HCT116 (cell line): ENCODE results near the gene DENND1A. TPM values are rescaled to one million over a fixed set of nuclear protein-coding genes. Genes with fewer than 3 reads are reported as not detected.

Experiments
- ATAC-seq: fragments of 200-7000 bp; cut with Tn5 transposase; 2 replicates; pipeline ENCODE4 v1.9.1; 2020; ENCODE audit warnings: mild to moderate bottlenecking, moderate library complexity
- BruUV-seq: library from RNA; stranded (reverse); fragments of 400-500 nt; replicated peaks from 2 replicates; lab custom pipeline; 2021; lab: Mats Ljungman, UMichigan
- CTCF ChIA-PET: fragments of 300-600 bp; sonication (Branson Sonifier 250); formaldehyde crosslinking; loops from one replicate; lab custom pipeline; 2021; ENCODE audit warnings: antibody characterized with exemption; lab: Charles Lee
- POLR2A ChIA-PET: fragments of 300-600, 350-600 bp; sonication (Branson Sonifier 250); formaldehyde crosslinking; loops from one replicate; lab custom pipeline; 2021; ENCODE audit warnings: antibody characterized with exemption; lab: Charles Lee
- RAD21 ChIA-PET, 2 experiments: fragments of 300-600 bp; sonication (Branson Sonifier 250); formaldehyde crosslinking; loops; one replicate each; lab custom pipeline; 2023; ENCODE audit warnings: low total read pairs in 2 of 2; ENCODE audit not compliant: uncharacterized antibody in 2 of 2, unreplicated experiment in 2 of 2, low non-redundant PET in 1 of 2; lab: Charles Lee
- DNase-seq: peaks from one replicate; pipeline ENCODE4 v3.0.0-alpha.2; 2010; ENCODE audit warnings: low read depth, low spot score
- H2AFZ ChIP-seq: fragments of 200-600 bp; shearing (Covaris generic), sonication (generic); 2 replicates; pipeline ENCODE4 v1.6.1; 2017; ENCODE audit warnings: low read depth, mixed run types, mixed read lengths, antibody characterized with exemption, low read length; ENCODE audit not compliant: poor library complexity, severe bottlenecking
- H3K27ac ChIP-seq: 2 replicates; pipeline ENCODE4 v1.5.1; 2012; ENCODE audit warnings: low read depth, low read length
- H3K27me3 ChIP-seq: fragments of 200-600 bp; sonication (generic); 2 replicates; pipeline ENCODE4 v1.6.1; 2016; ENCODE audit warnings: mixed run types, low read length, mixed read lengths; ENCODE audit not compliant: insufficient read depth
- H3K36me3 ChIP-seq, 2 experiments: fragments of 200-500 bp in 1 of 2; fragments of 200-600 bp in 1 of 2; sonication (Bioruptor generic) in 1 of 2; sonication (generic) in 1 of 2; 2 replicates each; pipeline versions ENCODE4 v1.5.1 to v1.6.1; 2014 to 2016; ENCODE audit warnings: low read length in 2 of 2, inconsistent platforms in 1 of 2, mixed read lengths in 1 of 2, mixed run types in 1 of 2; ENCODE audit not compliant: insufficient read depth in 2 of 2, control insufficient read depth in 1 of 2
- H3K4me1 ChIP-seq, 2 experiments: fragments of 200-600 bp in 1 of 2; sonication (generic) in 1 of 2; 2 replicates each; pipeline versions ENCODE4 v1.5.1 to v1.6.1; 2012 to 2017; ENCODE audit warnings: low read length in 2 of 2, inconsistent platforms in 1 of 2, mild to moderate bottlenecking in 1 of 2, mixed read lengths in 1 of 2, mixed run types in 1 of 2, moderate library complexity in 1 of 2; ENCODE audit not compliant: insufficient read depth in 2 of 2, control insufficient read depth in 1 of 2
- H3K4me2 ChIP-seq: fragments of 200-600 bp; sonication (generic); 2 replicates; pipeline ENCODE4 v1.6.1; 2017; ENCODE audit warnings: mixed run types, low read length, mixed read lengths
- H3K4me3 ChIP-seq, 2 experiments: fragments of 200-600 bp in 1 of 2; sonication (generic) in 1 of 2; replicated peaks in 1 of 2; 2 replicates each; pipeline ENCODE4 v1.5.1; 2011 to 2016; ENCODE audit warnings: low read length in 2 of 2, control low read depth in 1 of 2, low read depth in 1 of 2, mild to moderate bottlenecking in 1 of 2, mixed read lengths in 1 of 2, mixed run types in 1 of 2
- H3K79me2 ChIP-seq: fragments of 200-600 bp; sonication (generic); 2 replicates; pipeline ENCODE4 v1.6.1; 2017; ENCODE audit warnings: mild to moderate bottlenecking, mixed run types, low read length, moderate library complexity, mixed read lengths; ENCODE audit not compliant: insufficient read depth
- H3K9ac ChIP-seq: fragments of 200-600 bp; sonication (generic); 2 replicates; pipeline ENCODE4 v1.6.1; 2016; ENCODE audit warnings: low read length, mixed read lengths
- H3K9me2 ChIP-seq: fragments of 200-600 bp; sonication (generic), shearing (Covaris generic); 2 replicates; pipeline ENCODE4 v1.6.1; 2017; ENCODE audit warnings: mixed run types, mild to moderate bottlenecking, moderate library complexity; ENCODE audit not compliant: insufficient read depth
- H3K9me3 ChIP-seq, 2 experiments: fragments of 200-500 bp in 1 of 2; fragments of 200-600 bp in 1 of 2; sonication (Bioruptor generic) in 1 of 2; sonication (generic) in 1 of 2; 2 replicates each; pipeline ENCODE4 v1.6.1; 2014 to 2017; ENCODE audit warnings: low read length in 2 of 2, mixed read lengths in 2 of 2, inconsistent platforms in 1 of 2, low read depth in 1 of 2, mild to moderate bottlenecking in 1 of 2, mixed run types in 1 of 2, moderate library complexity in 1 of 2; ENCODE audit not compliant: control insufficient read depth in 1 of 2, insufficient read depth in 1 of 2
- H4K20me1 ChIP-seq: fragments of 200-600 bp; sonication (generic), shearing (Covaris generic); 2 replicates; pipeline ENCODE4 v1.6.1; 2017; ENCODE audit warnings: mixed run types, mild to moderate bottlenecking, moderate library complexity; ENCODE audit not compliant: insufficient read depth
- ATF3 ChIP-seq: IDR thresholded peaks from 2 replicates; pipeline ENCODE4 v1.6.1; 2012
- CBX3 ChIP-seq: IDR thresholded peaks from 2 replicates; pipeline ENCODE4 v1.6.1; 2012; ENCODE audit warnings: low read depth
- CTCF ChIP-seq, 3 experiments: fragments of 200-600 bp in 1 of 3; sonication (generic) in 1 of 3; IDR thresholded peaks in 2 of 3; conservative IDR thresholded peaks in 1 of 3; 2 replicates each; pipeline ENCODE4 v1.5.1; 2012 to 2017; ENCODE audit warnings: low read depth in 2 of 3, low read length in 2 of 3, antibody characterized with exemption in 1 of 3, borderline replicate concordance in 1 of 3, control low read depth in 1 of 3, mild to moderate bottlenecking in 1 of 3, mixed read lengths in 1 of 3, mixed run types in 1 of 3, moderate library complexity in 1 of 3; ENCODE audit not compliant: insufficient read depth in 1 of 3
- EGR1 ChIP-seq: IDR thresholded peaks from 2 replicates; pipeline ENCODE4 v1.6.1; 2012; ENCODE audit warnings: low read depth
- EZH2 ChIP-seq: fragments of 200-600 bp; sonication (generic); IDR thresholded peaks from 2 replicates; pipeline ENCODE4 v1.6.1; 2017; ENCODE audit warnings: antibody characterized with exemption, mixed run types
- JUND ChIP-seq: IDR thresholded peaks from 2 replicates; pipeline ENCODE4 v1.6.1; 2012
- POLR2A ChIP-seq: IDR thresholded peaks from 2 replicates; pipeline ENCODE4 v1.7.0; 2011; ENCODE audit warnings: borderline replicate concordance; ENCODE audit not compliant: insufficient read depth, insufficient read length; ENCODE audit errors: extremely low read depth
- POLR2AphosphoS5 ChIP-seq: IDR thresholded peaks from 2 replicates; pipeline ENCODE4 v1.6.1; 2011; ENCODE audit warnings: mild to moderate bottlenecking, low read depth, low read length, moderate library complexity
- REST ChIP-seq: IDR thresholded peaks from 2 replicates; pipeline ENCODE4 v1.6.1; 2012; ENCODE audit warnings: low read depth
- SIN3A ChIP-seq: IDR thresholded peaks from 2 replicates; pipeline ENCODE4 v1.6.1; 2012; ENCODE audit warnings: low read depth
- SP1 ChIP-seq: IDR thresholded peaks from 2 replicates; pipeline ENCODE4 v1.6.1; 2012; ENCODE audit warnings: low read depth
- SRF ChIP-seq: IDR thresholded peaks from 2 replicates; pipeline ENCODE4 v1.6.1; 2012; ENCODE audit warnings: low read depth
- TCF7L2 ChIP-seq: IDR thresholded peaks from 2 replicates; pipeline ENCODE4 v1.7.0; 2011; ENCODE audit warnings: borderline replicate concordance, inconsistent platforms; ENCODE audit not compliant: insufficient read depth, insufficient read length; ENCODE audit errors: extremely low read depth
- YY1 ChIP-seq: IDR thresholded peaks from 2 replicates; pipeline ENCODE4 v1.6.1; 2011; ENCODE audit warnings: low read length, low read depth, moderate library complexity, mild to moderate bottlenecking; ENCODE audit not compliant: insufficient replicate concordance; ENCODE audit errors: extremely low read depth
- ZBTB33 ChIP-seq: IDR thresholded peaks from 2 replicates; pipeline ENCODE4 v1.6.1; 2011; ENCODE audit warnings: mild to moderate bottlenecking, low read length, moderate library complexity; ENCODE audit not compliant: insufficient replicate concordance; ENCODE audit errors: extremely low read depth
- ZNF274 ChIP-seq: fragments of 200-500 bp; sonication (Bioruptor generic); IDR thresholded peaks from 2 replicates; pipeline ENCODE4 v1.6.1; 2014; ENCODE audit warnings: mild to moderate bottlenecking, low read depth, low read length, inconsistent platforms
- intact Hi-C: fragments of 100-400 bp; cut with micrococcal nuclease; formaldehyde crosslinking; loops from 2 replicates; pipeline ENCODE4 v1.10.0; 2022
- total RNA-seq: library from RNA; stranded (reverse); gene quantifications from one replicate; pipeline ENCODE4 v1.2.1, GENCODE V29; 2021; ENCODE audit not compliant: unreplicated experiment

DENND1A gene
- total RNA-seq, 1 experiment from 2014 or later, result 33.0 TPM

- no peak overlapping the region for H3K4me3 ChIP-seq
- H3K9me2 ChIP-seq, result no peaks in the 10 kb centered on the region
- no peak overlapping the region for H3K27ac ChIP-seq
- H3K27me3 ChIP-seq, result no peaks in the 10 kb centered on the region
- H3K4me2 ChIP-seq, result no peak overlapping the region
- no peaks in the 10 kb centered on the region for H3K79me2 ChIP-seq
- CTCF ChIA-PET, result interaction anchor here (1.4 kb wide), 1 partner anchor 315 kb away, joined by 11 read pairs; no protein-coding TSS in a partner anchor
- TF ChIP-seq POLR2A (no peak), YY1 (no peak), ZNF274 (no peak), SP1 (no peak), POLR2AphosphoS5 (no peak), SIN3A (no peak), REST (no peak), SRF (no peak), ZBTB33 (no peak), CBX3 (no peak), ATF3 (no peak), EZH2 (no peak), EGR1 (no peak), CTCF (IDR thresholded peaks at IDR 0.05 in 2 of 3, conservative IDR thresholded peaks at IDR 0.05 in 1 of 3; ENCODE audit: borderline replicate concordance in 1 of 3, insufficient read depth in 1 of 3, low read depth in 2 of 3, low read length in 2 of 3) (no peak), TCF7L2 (no peak), JUND (no peak)
- TF ChIP-seq, all 23 proteins: peak for 0
- Histone ChIP-seq H2AFZ (no peak overlapping the region), H3K9ac (no peak overlapping the region), H4K20me1 (no peaks in the 10 kb centered on the region), H3K9me3 (peaks cover 0 to 8% of the 10 kb centered on the region in 2 experiments; a peak in 1 of 4 replicates), H3K4me1 (no peaks in the 10 kb centered on the region), H3K36me3 (no peaks in the 10 kb centered on the region)
- ATAC-seq (no peak), DNase-seq (no peak)
- ChIA-PET POLR2A (no interaction called here), RAD21 (no interaction called here)
- BruUV-seq, result no TSS peak
- intact Hi-C loops, result no loop called here
Observed at GRCh38 chr9:123725389-123725788, 204.5 kb downstream of the DENND1A start.
